ENCODE measurements around the gene BTBD2.

DNA sequence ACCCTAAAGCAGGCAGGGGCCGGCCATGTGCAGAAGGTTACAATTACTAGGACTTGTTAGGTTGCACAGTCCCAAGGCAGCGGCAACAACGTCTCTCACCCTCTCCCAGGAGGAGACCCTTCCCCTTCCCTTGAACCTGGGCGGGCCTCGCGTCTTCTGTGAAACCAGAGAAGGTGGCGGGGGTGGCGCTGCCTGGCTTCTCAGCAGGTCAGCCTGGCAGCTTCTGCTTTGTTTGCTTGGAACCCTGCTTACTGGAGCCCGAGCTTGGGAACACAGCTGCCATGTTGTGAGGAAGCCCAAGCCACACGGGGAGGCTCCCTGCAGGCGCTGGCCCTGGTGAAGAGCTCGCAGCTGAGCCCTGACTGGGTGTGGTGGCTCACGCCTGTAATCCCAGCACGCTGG is 20.1 kb upstream of the BTBD2 start:
- no peak for TF ChIP-seq JUNB (IDR thresholded peaks at IDR 0.05)
- no peak for TF ChIP-seq RAD21 (IDR thresholded peaks at IDR 0.05; ENCODE audit: insufficient read depth, low read depth, low read length)
- TF ChIP-seq, protein P1, sequence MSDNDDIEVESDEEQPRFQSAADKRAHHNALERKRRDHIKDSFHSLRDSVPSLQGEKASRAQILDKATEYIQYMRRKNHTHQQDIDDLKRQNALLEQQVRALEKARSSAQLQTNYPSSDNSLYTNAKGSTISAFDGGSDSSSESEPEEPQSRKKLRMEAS (IDR thresholded peaks at IDR 0.05; ENCODE audit: low read depth, low read length), result no peak
- no peak for TF ChIP-seq EZH2 (IDR thresholded peaks at IDR 0.05; ENCODE audit: borderline replicate concordance, control insufficient read depth, low read depth, low read length)
- no peak for TF ChIP-seq POLR2AphosphoS5 (IDR thresholded peaks at IDR 0.05; ENCODE audit: low read length)
- TF ChIP-seq, protein P2, sequence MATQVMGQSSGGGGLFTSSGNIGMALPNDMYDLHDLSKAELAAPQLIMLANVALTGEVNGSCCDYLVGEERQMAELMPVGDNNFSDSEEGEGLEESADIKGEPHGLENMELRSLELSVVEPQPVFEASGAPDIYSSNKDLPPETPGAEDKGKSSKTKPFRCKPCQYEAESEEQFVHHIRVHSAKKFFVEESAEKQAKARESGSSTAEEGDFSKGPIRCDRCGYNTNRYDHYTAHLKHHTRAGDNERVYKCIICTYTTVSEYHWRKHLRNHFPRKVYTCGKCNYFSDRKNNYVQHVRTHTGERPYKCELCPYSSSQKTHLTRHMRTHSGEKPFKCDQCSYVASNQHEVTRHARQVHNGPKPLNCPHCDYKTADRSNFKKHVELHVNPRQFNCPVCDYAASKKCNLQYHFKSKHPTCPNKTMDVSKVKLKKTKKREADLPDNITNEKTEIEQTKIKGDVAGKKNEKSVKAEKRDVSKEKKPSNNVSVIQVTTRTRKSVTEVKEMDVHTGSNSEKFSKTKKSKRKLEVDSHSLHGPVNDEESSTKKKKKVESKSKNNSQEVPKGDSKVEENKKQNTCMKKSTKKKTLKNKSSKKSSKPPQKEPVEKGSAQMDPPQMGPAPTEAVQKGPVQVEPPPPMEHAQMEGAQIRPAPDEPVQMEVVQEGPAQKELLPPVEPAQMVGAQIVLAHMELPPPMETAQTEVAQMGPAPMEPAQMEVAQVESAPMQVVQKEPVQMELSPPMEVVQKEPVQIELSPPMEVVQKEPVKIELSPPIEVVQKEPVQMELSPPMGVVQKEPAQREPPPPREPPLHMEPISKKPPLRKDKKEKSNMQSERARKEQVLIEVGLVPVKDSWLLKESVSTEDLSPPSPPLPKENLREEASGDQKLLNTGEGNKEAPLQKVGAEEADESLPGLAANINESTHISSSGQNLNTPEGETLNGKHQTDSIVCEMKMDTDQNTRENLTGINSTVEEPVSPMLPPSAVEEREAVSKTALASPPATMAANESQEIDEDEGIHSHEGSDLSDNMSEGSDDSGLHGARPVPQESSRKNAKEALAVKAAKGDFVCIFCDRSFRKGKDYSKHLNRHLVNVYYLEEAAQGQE (IDR thresholded peaks at IDR 0.05; ENCODE audit: low read depth, low read length), result no peak
- TF ChIP-seq, protein P3, sequence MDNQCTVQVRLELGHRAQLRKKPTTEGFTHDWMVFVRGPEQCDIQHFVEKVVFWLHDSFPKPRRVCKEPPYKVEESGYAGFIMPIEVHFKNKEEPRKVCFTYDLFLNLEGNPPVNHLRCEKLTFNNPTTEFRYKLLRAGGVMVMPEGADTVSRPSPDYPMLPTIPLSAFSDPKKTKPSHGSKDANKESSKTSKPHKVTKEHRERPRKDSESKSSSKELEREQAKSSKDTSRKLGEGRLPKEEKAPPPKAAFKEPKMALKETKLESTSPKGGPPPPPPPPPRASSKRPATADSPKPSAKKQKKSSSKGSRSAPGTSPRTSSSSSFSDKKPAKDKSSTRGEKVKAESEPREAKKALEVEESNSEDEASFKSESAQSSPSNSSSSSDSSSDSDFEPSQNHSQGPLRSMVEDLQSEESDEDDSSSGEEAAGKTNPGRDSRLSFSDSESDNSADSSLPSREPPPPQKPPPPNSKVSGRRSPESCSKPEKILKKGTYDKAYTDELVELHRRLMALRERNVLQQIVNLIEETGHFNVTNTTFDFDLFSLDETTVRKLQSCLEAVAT (IDR thresholded peaks at IDR 0.05), result no peak
- no peak for TF ChIP-seq ZBTB33 (IDR thresholded peaks at IDR 0.05)
- no peak for TF ChIP-seq ESRRA (IDR thresholded peaks at IDR 0.05; ENCODE audit: low read length)
- TF ChIP-seq ZNF274 (IDR thresholded peaks at IDR 0.05; ENCODE audit: insufficient read depth, insufficient read length), result no peak
- TF ChIP-seq ZNF217 (IDR thresholded peaks at IDR 0.05), result no peak
- TF ChIP-seq, protein P4, sequence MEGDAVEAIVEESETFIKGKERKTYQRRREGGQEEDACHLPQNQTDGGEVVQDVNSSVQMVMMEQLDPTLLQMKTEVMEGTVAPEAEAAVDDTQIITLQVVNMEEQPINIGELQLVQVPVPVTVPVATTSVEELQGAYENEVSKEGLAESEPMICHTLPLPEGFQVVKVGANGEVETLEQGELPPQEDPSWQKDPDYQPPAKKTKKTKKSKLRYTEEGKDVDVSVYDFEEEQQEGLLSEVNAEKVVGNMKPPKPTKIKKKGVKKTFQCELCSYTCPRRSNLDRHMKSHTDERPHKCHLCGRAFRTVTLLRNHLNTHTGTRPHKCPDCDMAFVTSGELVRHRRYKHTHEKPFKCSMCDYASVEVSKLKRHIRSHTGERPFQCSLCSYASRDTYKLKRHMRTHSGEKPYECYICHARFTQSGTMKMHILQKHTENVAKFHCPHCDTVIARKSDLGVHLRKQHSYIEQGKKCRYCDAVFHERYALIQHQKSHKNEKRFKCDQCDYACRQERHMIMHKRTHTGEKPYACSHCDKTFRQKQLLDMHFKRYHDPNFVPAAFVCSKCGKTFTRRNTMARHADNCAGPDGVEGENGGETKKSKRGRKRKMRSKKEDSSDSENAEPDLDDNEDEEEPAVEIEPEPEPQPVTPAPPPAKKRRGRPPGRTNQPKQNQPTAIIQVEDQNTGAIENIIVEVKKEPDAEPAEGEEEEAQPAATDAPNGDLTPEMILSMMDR (IDR thresholded peaks at IDR 0.05 in 2 of 3, conservative IDR thresholded peaks at IDR 0.05 in 1 of 3; ENCODE audit: control insufficient read depth in 2 of 3, extremely low read depth in 1 of 3, insufficient read depth in 1 of 3, low read depth in 3 of 3, low read length in 3 of 3), result no peak
